A549 (cell line): ENCODE measurements around the gene MVD. TPM values are rescaled to one million over a fixed set of nuclear protein-coding genes. Genes with fewer than 3 reads are reported as not detected.
A peak's percentile ranks its signal among the peaks of the same experiment; 100 is the strongest.

Source experiments
- ATAC-seq, 2 experiments: fragments of 200-7000 bp in 1 of 2; fragments of >200 bp in 1 of 2; cut with Nextera tagmentation in 1 of 2; cut with Tn5 transposase in 1 of 2; 3 replicates each; pipeline versions ENCODE4 v1.8.0 to v1.9.1; 2018 to 2020; ENCODE audit warnings: mild to moderate bottlenecking in 1 of 2, moderate library complexity in 1 of 2
- CTCF ChIA-PET: fragments of 300-600 bp; sonication (Branson Sonifier 250); formaldehyde crosslinking; extraction: SDS; loops from one replicate; lab custom pipeline; 2021; ENCODE audit warnings: antibody characterized with exemption, inconsistent platforms; lab: Yijun Ruan, JAX
- POLR2A ChIA-PET: fragments of 350-600 bp; formaldehyde crosslinking; extraction: SDS; loops from one replicate; lab custom pipeline; 2021; ENCODE audit warnings: antibody characterized with exemption, inconsistent platforms; lab: Yijun Ruan, JAX
- DNase-seq, 2 experiments: peaks; one replicate each; pipeline versions ENCODE4 v3.0.0 to v3.0.0-alpha.2; 2011 to 2016; ENCODE audit warnings: low read depth in 1 of 2, low spot score in 1 of 2
- FAIRE-seq: peaks from 2 replicates; lab custom pipeline; 2011; peaks lifted over from hg19 to GRCh38; lab: Jason Lieb, UNC
- H3K27ac ChIP-seq, 2 experiments: fragments of >200 bp; sonication (Bioruptor Twin); formaldehyde crosslinking; 3 replicates each; pipeline ENCODE4 v1.5.1; 2016 to 2017
- H3K4me1 ChIP-seq: fragments of >200 bp; sonication (Bioruptor Twin); formaldehyde crosslinking; 3 replicates; pipeline ENCODE4 v1.6.1; 2016
- H3K4me2 ChIP-seq: fragments of >200 bp; sonication (Bioruptor Twin); formaldehyde crosslinking; 3 replicates; pipeline ENCODE4 v1.6.1; 2016
- H3K4me3 ChIP-seq: fragments of >200 bp; sonication (Bioruptor Twin); formaldehyde crosslinking; 3 replicates; pipeline ENCODE4 v1.5.1; 2016
- H3K9me3 ChIP-seq: fragments of >200 bp; sonication (Bioruptor Twin); formaldehyde crosslinking; 3 replicates; pipeline ENCODE4 v1.6.1; 2016
- ATOH8 ChIP-seq: fragments of 250-450 bp; sonication (Bioruptor Pico); IDR thresholded peaks from 2 replicates; pipeline ENCODE4 v1.5.0; 2020; ENCODE audit warnings: low read depth, mild to moderate bottlenecking, moderate library complexity
- CBX8 ChIP-seq: fragments of 200-600 bp; sonication (generic); IDR thresholded peaks from 2 replicates; pipeline ENCODE4 v1.6.1; 2016
- CHD2 ChIP-seq: fragments of 150-350 bp; IDR thresholded peaks from 2 replicates; pipeline ENCODE4 v1.6.1; 2014; ENCODE audit warnings: low read length; ENCODE audit not compliant: partially characterized antibody
- E2F6 ChIP-seq: IDR thresholded peaks from 2 replicates; pipeline ENCODE4 v1.6.1; 2012; ENCODE audit warnings: low read depth, borderline replicate concordance
- EHF ChIP-seq: fragments of 250-450 bp; sonication (Bioruptor Pico); IDR thresholded peaks from 2 replicates; pipeline ENCODE4 v1.5.0; 2020; ENCODE audit warnings: mild to moderate bottlenecking
- ESRRA ChIP-seq: fragments of 150-350 bp; IDR thresholded peaks from 2 replicates; pipeline ENCODE4 v1.6.1; 2014; ENCODE audit warnings: mild to moderate bottlenecking, low read length, borderline replicate concordance
- FOSL2 ChIP-seq, 2 experiments: fragments of 450-650 bp in 1 of 2; fragments of >200 bp in 1 of 2; sonication (Bioruptor Twin) in 1 of 2; formaldehyde crosslinking; IDR thresholded peaks; 2 replicates each; pipeline versions ENCODE4 v1.5.0 to v1.6.1; 2016 to 2020; ENCODE audit warnings: mild to moderate bottlenecking in 1 of 2, moderate library complexity in 1 of 2
- FOXS1 ChIP-seq: fragments of 250-450 bp; sonication (Bioruptor Pico); IDR thresholded peaks from 2 replicates; pipeline ENCODE4 v1.5.0; 2020; ENCODE audit warnings: mild to moderate bottlenecking, moderate library complexity
- GATA3 ChIP-seq: IDR thresholded peaks from 2 replicates; pipeline ENCODE4 v1.6.1; 2012; ENCODE audit warnings: borderline replicate concordance
- HES2 ChIP-seq: fragments of >200 bp; sonication (Bioruptor Twin); formaldehyde crosslinking; IDR thresholded peaks from 2 replicates; pipeline ENCODE4 v1.6.1; 2016
- JUNB ChIP-seq: fragments of >200 bp; sonication (Bioruptor Twin); formaldehyde crosslinking; IDR thresholded peaks from 2 replicates; pipeline ENCODE4 v1.6.1; 2016
- KDM5A ChIP-seq: fragments of 200-600 bp; sonication (generic); IDR thresholded peaks from 2 replicates; pipeline ENCODE4 v1.6.1; 2016; ENCODE audit warnings: antibody characterized with exemption, mild to moderate bottlenecking
- MYC ChIP-seq: IDR thresholded peaks from 2 replicates; pipeline ENCODE4 v1.6.1; 2012; ENCODE audit warnings: mild to moderate bottlenecking, inconsistent platforms, low read length, improper control_type of control experiment, borderline replicate concordance
- RAD21 ChIP-seq, 2 experiments: fragments of >200 bp in 1 of 2; sonication (Bioruptor Twin) in 1 of 2; formaldehyde crosslinking in 1 of 2; IDR thresholded peaks in 1 of 2; conservative IDR thresholded peaks in 1 of 2; 2 replicates in 1 of 2; 3 replicates in 1 of 2; pipeline ENCODE4 v1.6.1; 2012 to 2018; ENCODE audit warnings: inconsistent platforms in 1 of 2
- RNF2 ChIP-seq: fragments of 200-600 bp; sonication (generic); IDR thresholded peaks from 2 replicates; pipeline ENCODE4 v1.6.1; 2016; ENCODE audit warnings: low read depth, mild to moderate bottlenecking, antibody characterized with exemption, moderate library complexity, borderline replicate concordance
- SREBF2 ChIP-seq: fragments of 450-650 bp; IDR thresholded peaks from 2 replicates; pipeline ENCODE4 v1.6.1; 2014; ENCODE audit warnings: mild to moderate bottlenecking, moderate library complexity
- ZC3H11A ChIP-seq: fragments of 450-650 bp; IDR thresholded peaks from 2 replicates; pipeline ENCODE4 v1.6.1; 2014; ENCODE audit warnings: antibody characterized with exemption, mild to moderate bottlenecking
- ZFP36 ChIP-seq: fragments of 450-650 bp; IDR thresholded peaks from 2 replicates; pipeline ENCODE4 v1.6.1; 2014; ENCODE audit warnings: borderline replicate concordance; ENCODE audit not compliant: partially characterized antibody
- WGBS: methylation state at CpG from one replicate; pipeline ENCODE4 v1.1.6; 2017; ENCODE audit errors: missing lambda C conversion rate; 5-methylcytosine and 5-hydroxymethylcytosine counted together
- polyA plus RNA-seq, 4 experiments: library from polyadenylated mRNA; depleted of rRNA in 3 of 4; stranded (reverse); fragments of >200 nt; fragmentation: RNase III in 1 of 4; extraction: RNeasy Plus Mini Kit Qiagen cat#74134 plus additional on column Dnase treatment in 1 of 4; gene quantifications; 2 replicates in 3 of 4; 3 replicates in 1 of 4; pipeline ENCODE4 v1.2.3, GENCODE V29; 2011 to 2017

The MVD gene
- polyA plus RNA-seq, 2 of the 4 experiments (the other 2 are of a cell fraction) = 5.8 to 43.1 TPM

GRCh38 chr16:88633684-88634140 lies 29.2 kb downstream of the MVD start:
- H3K27ac ChIP-seq = no peak overlapping the region
- no peak overlapping the region for H3K4me3 ChIP-seq
- DNase-seq (peak; percentile 53 to 68), ATAC-seq (peak; percentile 46 to 66; a peak in 5 of 6 replicates), FAIRE-seq (no peak)
- no peak overlapping the region for H3K4me2 ChIP-seq
- TF ChIP-seq FOXS1 (CRISPR knock-in tag) = no peak
- TF ChIP-seq RAD21 (conservative IDR thresholded peaks at IDR 0.05 in 1 of 2, IDR thresholded peaks at IDR 0.05 in 1 of 2) = peak in 1 of 2 experiments; percentile 29; a peak in 1 of 5 replicates
- H3K9me3 ChIP-seq = no peaks in the 10 kb centered on the region
- no peaks in the 10 kb centered on the region for H3K4me1 ChIP-seq
- ChIA-PET POLR2A (no interaction called here), CTCF (interaction anchor here (0.8 to 1.3 kb wide), 4 partner anchors 11 to 44 kb away, joined by 3 to 5 read pairs (median 4); no protein-coding TSS in a partner anchor)
- WGBS = 76% methylated on average over 4 of the region's 23 CpGs

- FAIRE-seq (no peak), DNase-seq (no peak), ATAC-seq (no peak)
- ChIA-PET CTCF (interaction anchor here (0.8 to 1.9 kb wide), 6 partner anchors 10 to 214 kb away, joined by 3 to 5 read pairs (median 3); no protein-coding TSS in a partner anchor), POLR2A (no interaction called here)
- Histone ChIP-seq H3K27ac (no peak overlapping the region), H3K9me3 (no peaks in the 10 kb centered on the region), H3K4me2 (no peak overlapping the region), H3K4me3 (no peak overlapping the region), H3K4me1 (no peaks in the 10 kb centered on the region)
- WGBS = 95% methylated on average over 11 of the region's 11 CpGs
- TF ChIP-seq ZC3H11A (no peak), CBX8 (no peak), FOXS1 (CRISPR knock-in tag) (no peak), RNF2 (no peak), MYC (no peak), RAD21 (conservative IDR thresholded peaks at IDR 0.05 in 1 of 2, IDR thresholded peaks at IDR 0.05 in 1 of 2) (no peak), JUNB (no peak), SREBF2 (no peak), ZFP36 (no peak), E2F6 (no peak), ATOH8 (CRISPR knock-in tag) (no peak), EHF (CRISPR knock-in tag) (no peak), GATA3 (no peak), KDM5A (no peak), HES2 (no peak), CHD2 (no peak), ESRRA (no peak), FOSL2 (IDR thresholded peaks at IDR 0.05) (no peak), FOSL2 (CRISPR knock-in tag; IDR thresholded peaks at IDR 0.05) (no peak)
These were observed 30.3 kb downstream of the MVD start for GRCh38 chr16:88632587-88632930.

DNA sequence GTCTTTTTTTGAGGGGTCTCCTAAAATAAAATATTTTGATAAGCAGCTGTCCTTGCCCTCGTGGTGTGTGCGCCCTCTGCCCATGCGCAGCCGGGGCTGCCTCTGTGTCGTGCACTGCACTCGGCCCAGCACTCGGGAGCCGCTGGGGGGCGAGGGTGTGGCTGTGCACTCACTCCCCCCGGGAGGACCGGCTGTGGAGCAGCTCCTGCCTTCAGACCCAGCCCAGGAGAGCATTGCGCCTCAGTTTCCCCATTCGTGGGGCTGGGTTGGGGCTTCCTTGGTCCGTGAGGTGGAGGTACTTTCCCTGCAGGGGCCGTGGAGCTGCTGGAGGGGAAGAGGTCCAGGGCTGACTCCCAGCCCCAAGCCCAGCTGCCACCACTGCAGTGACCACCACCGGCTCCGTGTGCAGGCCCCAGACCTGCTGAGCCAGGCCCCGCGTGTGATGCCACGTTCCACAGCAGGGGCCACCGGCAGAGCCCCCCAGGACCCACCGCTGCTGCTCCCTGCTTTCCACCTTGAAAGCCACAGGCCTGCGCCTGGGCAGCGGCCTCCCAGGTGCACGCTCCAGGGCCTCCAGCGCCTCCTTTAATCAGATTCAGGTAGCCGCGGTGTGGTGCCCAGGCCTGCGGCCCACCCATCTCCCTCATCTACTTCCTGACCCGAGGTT lies 30.8 kb downstream of the MVD start:
- no peaks in the 10 kb centered on the region for H3K9me3 ChIP-seq
- FAIRE-seq (no peak), DNase-seq (no peak), ATAC-seq (no peak)
- ChIA-PET POLR2A (no interaction called here), CTCF (interaction anchor here (1.0 to 1.9 kb wide), 3 partner anchors 20 to 66 kb away, joined by 3 to 5 read pairs (median 3); no protein-coding TSS in a partner anchor)
- H3K4me1 ChIP-seq = no peaks in the 10 kb centered on the region
- WGBS = 93% methylated on average over 18 of the region's 30 CpGs
- H3K4me3 ChIP-seq = no peak overlapping the region
- no peak for TF ChIP-seq CBX8
- H3K27ac ChIP-seq = no peak overlapping the region
- H3K4me2 ChIP-seq = no peak overlapping the region
